Gastrocnemius medialis (tissue), 4 donors: Measurements from ENCODE around the gene MYO9A. TPM values are rescaled to one million over a fixed set of nuclear protein-coding genes. Genes with fewer than 3 reads are reported as not detected.
A peak's percentile ranks its signal among the peaks of the same experiment; 100 is the strongest.

Source experiments
- ATAC-seq, 2 donors: fragments of 150-250 bp; one replicate each; pipeline ENCODE4 v1.9.1; 2016
- DNase-seq, 2 donors: peaks; one replicate each; pipeline ENCODE4 v3.0.0-alpha.2; 2019
- H3K27ac ChIP-seq, 4 donors: fragments of 200-600 bp; sonication (generic); 1 replicate in 1 of 4; 2 replicates in 3 of 4; pipeline ENCODE4 v1.5.1; 2016 to 2018; ENCODE audit warnings: mild to moderate bottlenecking in 2 of 4, moderate library complexity in 1 of 4
- H3K27me3 ChIP-seq, 3 donors: fragments of 200-600 bp; sonication (generic) in 2 of 3; 1 replicate in 1 of 3; 2 replicates in 2 of 3; pipeline versions ENCODE4 v1.5.1 to v1.6.0; 2016 to 2019; ENCODE audit warnings: mild to moderate bottlenecking in 1 of 3, moderate library complexity in 1 of 3
- H3K36me3 ChIP-seq, 2 donors: fragments of 200-600 bp; sonication (generic) in 1 of 2; one replicate each; pipeline ENCODE4 v1.5.1; 2017 to 2018
- H3K4me1 ChIP-seq, 2 donors: fragments of 200-600 bp; sonication (generic) in 1 of 2; one replicate each; pipeline ENCODE4 v1.5.1; 2016 to 2017; ENCODE audit warnings: mild to moderate bottlenecking in 2 of 2
- H3K4me3 ChIP-seq, 4 donors: fragments of 200-600 bp; sonication (generic) in 3 of 4; 1 replicate in 1 of 4; 2 replicates in 3 of 4; pipeline ENCODE4 v1.5.1; 2016 to 2019; ENCODE audit warnings: mild to moderate bottlenecking in 2 of 4
- H3K9me3 ChIP-seq, 3 donors: fragments of 200-600 bp; sonication (generic) in 2 of 3; 1 replicate in 1 of 3; 2 replicates in 2 of 3; pipeline ENCODE4 v1.5.1; 2016 to 2019
- CTCF ChIP-seq, 5 experiments: fragments of 450-650 bp in 3 of 5; fragments of 200-600 bp in 2 of 5; sonication (generic) in 2 of 5; IDR thresholded peaks in 4 of 5; conservative IDR thresholded peaks in 1 of 5; 1 replicate in 4 of 5; 2 replicates in 1 of 5; pipeline ENCODE4 v1.5.1; 2016 to 2019; ENCODE audit warnings: antibody characterized with exemption in 5 of 5, mild to moderate bottlenecking in 3 of 5, moderate library complexity in 3 of 5
- POLR2A ChIP-seq, 2 donors: fragments of 450-650 bp; IDR thresholded peaks; one replicate each; pipeline ENCODE4 v1.6.1; 2017; ENCODE audit warnings: antibody characterized with exemption in 2 of 2, mild to moderate bottlenecking in 2 of 2, moderate library complexity in 2 of 2
- in situ Hi-C, 4 donors: fragments of 200-750 bp; cut with MboI; loops; one replicate each; pipeline versions ENCODE4 v1.15.0 to v1.8.0; 2017; ENCODE audit warnings: low sequenced_read_pairs in 4 of 4
- intact Hi-C: fragments of 100-400 bp; cut with DNase I; formaldehyde crosslinking; loops from one replicate; pipeline ENCODE4 v1.15.1; 2023; ENCODE audit warnings: low total_unique reads
- total RNA-seq, 4 donors: library from RNA; depleted of rRNA; stranded (reverse); fragments of >200 nt; gene quantifications; one replicate each; pipeline versions ENCODE4 v1.1.0 to v1.2.3, GENCODE V29; 2016

MYO9A gene
- total RNA-seq, 4 donors from 2014 or later, result 21.0 to 40.9 (median 24.2) TPM

GRCh38 chr15:72147418-72147817 is 29.5 kb upstream of the MYO9A start:
- in situ Hi-C loops (no loop called here), intact Hi-C loops (no loop called here)
- DNase-seq (no peak), ATAC-seq (no peak)
- H3K4me1 ChIP-seq, result no peaks in the 10 kb centered on the region
- no peak for TF ChIP-seq CTCF (IDR thresholded peaks at IDR 0.05 in 4 of 5, conservative IDR thresholded peaks at IDR 0.05 in 1 of 5)
- TF ChIP-seq POLR2A (IDR thresholded peaks at IDR 0.05), result no peak
- no peak overlapping the region for H3K27ac ChIP-seq
- no peak overlapping the region for H3K4me3 ChIP-seq
- H3K36me3 ChIP-seq, result no peaks in the 10 kb centered on the region
- no peaks in the 10 kb centered on the region for H3K9me3 ChIP-seq
- no peaks in the 10 kb centered on the region for H3K27me3 ChIP-seq

GRCh38 chr15:72146934-72147333 is 29.0 kb upstream of the MYO9A start:
- no peaks in the 10 kb centered on the region for H3K27me3 ChIP-seq
- no peak overlapping the region for H3K4me3 ChIP-seq
- no peak overlapping the region for H3K27ac ChIP-seq
- no peak for DNase-seq
- TF ChIP-seq CTCF (IDR thresholded peaks at IDR 0.05 in 4 of 5, conservative IDR thresholded peaks at IDR 0.05 in 1 of 5), result no peak
- TF ChIP-seq POLR2A (IDR thresholded peaks at IDR 0.05), result no peak
- H3K9me3 ChIP-seq, result no peaks in the 10 kb centered on the region
- no peak for ATAC-seq
- intact Hi-C loops (no loop called here), in situ Hi-C loops (no loop called here)
- peaks cover 0 to under 1% of the 10 kb centered on the region in 2 donors for H3K4me1 ChIP-seq
- H3K36me3 ChIP-seq, result no peaks in the 10 kb centered on the region

GRCh38 chr15:72146221-72146620 is 28.3 kb upstream of the MYO9A start:
- Histone ChIP-seq H3K4me1 (peaks cover 5 to 8% of the 10 kb centered on the region in 2 donors), H3K9me3 (no peaks in the 10 kb centered on the region), H3K27me3 (no peaks in the 10 kb centered on the region), H3K27ac (no peak overlapping the region), H3K4me3 (no peak overlapping the region), H3K36me3 (no peaks in the 10 kb centered on the region)
- ATAC-seq (no peak), DNase-seq (no peak)
- in situ Hi-C loops (no loop called here), intact Hi-C loops (no loop called here)
- TF ChIP-seq CTCF (IDR thresholded peaks at IDR 0.05 in 4 of 5, conservative IDR thresholded peaks at IDR 0.05 in 1 of 5) (no peak), POLR2A (IDR thresholded peaks at IDR 0.05) (no peak)

GRCh38 chr15:72141171-72142084 is 23.5 kb upstream of the MYO9A start:
- peak; percentile 56 to 75 for ATAC-seq

More at GRCh38 chr15:72141171-72142084, 23.5 kb upstream of the MYO9A start:
- Histone ChIP-seq H3K4me1 (peaks cover 8 to 25% of the 10 kb centered on the region in 2 donors), H3K27me3 (no peaks in the 10 kb centered on the region), H3K36me3 (no peaks in the 10 kb centered on the region), H3K9me3 (no peaks in the 10 kb centered on the region), H3K27ac (peak overlapping the region; percentile 2 to 56 (median 28)), H3K4me3 (no peak overlapping the region)
- in situ Hi-C loops, result no loop called here
- TF ChIP-seq CTCF (IDR thresholded peaks at IDR 0.05 in 4 of 5, conservative IDR thresholded peaks at IDR 0.05 in 1 of 5) (no peak), POLR2A (IDR thresholded peaks at IDR 0.05) (no peak)
- intact Hi-C loops, result no loop called here
- DNase-seq, result no peak
